Measurements from ENCODE around the gene POLD1.

DNA sequence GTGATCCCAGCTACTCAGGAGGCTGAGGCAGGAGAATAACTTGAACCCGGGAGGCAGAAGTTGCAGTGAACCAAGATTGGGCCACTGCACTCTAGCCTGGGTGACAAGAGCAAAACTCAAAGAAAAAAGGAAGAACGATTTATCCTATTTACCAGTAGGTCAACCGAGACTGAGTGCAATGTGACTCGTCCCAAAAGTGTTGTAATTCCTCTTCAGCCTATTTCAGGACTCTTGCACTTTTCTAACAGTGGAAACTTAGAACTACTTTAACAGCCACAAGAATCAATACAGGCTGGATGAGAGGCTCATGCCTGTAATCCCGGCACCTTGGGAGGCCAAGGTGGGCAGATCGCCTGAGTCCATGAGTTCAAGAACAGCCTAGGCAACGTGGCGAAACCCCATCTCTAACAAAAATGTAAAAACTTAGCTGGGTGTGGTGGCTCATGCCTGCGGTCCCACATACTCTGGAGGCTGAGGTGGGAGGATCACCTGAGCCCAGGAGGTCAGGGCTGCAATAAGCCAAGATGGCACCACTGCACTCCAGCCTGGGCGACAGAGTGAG is 12.2 kb upstream of the POLD1 start:
- TF ChIP-seq CTCF (IDR thresholded peaks at IDR 0.05; ENCODE audit: low read depth, low read length) (no peak), EZH2phosphoT487 (IDR thresholded peaks at IDR 0.05; ENCODE audit: low read depth) (no peak)

Measured in OCI-LY3 (cell line).